Activated T-cell treated with anti-CD3 and anti-CD28 coated beads for 1 hour (primary cell): ENCODE measurements around the gene KICS2.
"Not testable (repeated sequence)": the region's sequence is repeated elsewhere in the genome, so short reads cannot be mapped to it uniquely, and the experiment has no call there.

Source experiments
- DNase-seq: peaks from one replicate; pipeline ENCODE4 v3.0.0-alpha.2; 2020; ENCODE audit warnings: low read depth

Gene KICS2

DNA sequence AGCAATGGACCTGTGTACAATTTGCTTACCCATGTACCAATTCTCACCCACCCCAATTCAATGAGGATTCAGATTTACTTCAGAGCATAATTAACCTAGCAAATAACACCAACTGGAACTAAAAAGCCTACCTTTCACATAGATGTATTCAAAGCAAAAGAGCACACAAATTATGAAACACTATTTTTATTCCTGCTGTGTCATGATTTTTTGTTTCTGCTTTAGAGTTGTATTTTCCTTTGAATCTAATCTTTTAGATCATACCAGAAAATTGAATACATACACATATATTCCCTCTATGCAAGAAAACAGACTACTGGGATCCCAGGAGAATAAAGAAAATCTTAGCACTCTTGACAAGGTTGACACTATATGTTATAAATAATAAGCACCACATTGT, 5.9 kb downstream of the KICS2 start:
- no peak for DNase-seq

DNA sequence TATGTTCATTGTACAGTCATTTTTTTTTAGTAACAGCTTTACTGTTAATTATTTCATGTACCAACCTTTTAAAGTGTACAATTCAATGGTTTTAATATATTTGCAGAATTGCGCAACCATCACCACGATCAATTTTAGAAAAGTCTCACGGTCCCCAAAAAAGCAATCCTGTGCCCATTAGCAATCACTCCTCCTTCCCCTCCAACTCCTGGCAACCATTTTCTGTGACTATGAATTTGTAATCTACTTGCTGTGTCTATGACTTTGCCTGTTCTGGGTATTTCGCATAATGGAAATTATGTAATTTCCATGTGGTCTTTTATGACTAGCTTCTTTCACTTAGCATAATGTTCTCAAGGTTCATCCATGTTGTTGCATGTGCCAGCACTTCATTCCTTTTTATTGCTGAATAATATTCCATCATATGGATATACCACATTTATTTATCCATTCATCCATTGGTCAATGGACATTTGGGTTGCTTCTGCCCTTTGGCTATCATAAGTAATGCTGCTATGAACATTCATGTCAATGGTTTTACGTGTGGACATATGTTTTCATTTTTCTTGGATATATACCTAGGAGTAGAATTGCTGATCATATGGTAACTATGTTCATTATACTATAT, 9.9 kb downstream of the KICS2 start:
- DNase-seq: no peak

DNA sequence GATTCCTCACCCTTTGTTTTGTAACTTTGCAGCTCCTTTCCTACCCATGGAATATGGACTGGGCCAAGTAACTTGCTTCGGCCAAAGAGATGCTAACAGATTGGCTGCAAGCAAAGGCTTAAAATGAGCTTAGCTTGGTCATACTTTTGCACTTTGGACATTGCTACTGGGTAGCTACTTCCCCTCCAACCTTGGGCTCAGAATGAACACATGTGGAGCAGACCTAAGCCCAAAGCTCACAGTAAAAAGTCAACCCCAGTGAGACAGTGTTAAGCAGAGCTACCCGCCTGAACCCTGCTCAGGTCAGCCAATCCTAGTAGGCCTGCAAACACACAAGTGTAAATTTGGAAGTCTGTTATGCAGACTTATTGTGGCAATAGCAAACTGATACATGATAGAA, 14.6 kb downstream of the KICS2 start:
- no peak for DNase-seq

DNA sequence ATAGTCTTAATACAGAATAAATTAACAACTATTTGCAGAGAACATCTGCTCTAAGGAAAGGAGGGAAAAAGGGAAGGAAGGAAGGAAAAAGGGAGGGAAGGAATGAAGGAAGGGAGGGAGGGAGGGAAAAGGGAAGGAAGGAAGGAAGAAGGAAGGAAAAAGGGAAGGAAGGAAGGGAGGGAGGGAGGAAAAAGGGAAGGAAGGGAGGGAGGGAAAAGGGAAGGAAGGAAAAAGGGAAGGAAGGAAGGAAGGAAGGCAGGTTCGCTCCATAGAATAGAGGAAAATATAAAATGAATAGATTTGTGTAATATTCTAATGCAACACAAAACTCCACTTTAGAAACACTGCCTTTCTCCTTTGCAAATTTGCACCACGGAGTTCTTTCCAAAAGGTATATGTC, 16.6 kb downstream of the KICS2 start:
- DNase-seq: no peak

DNA sequence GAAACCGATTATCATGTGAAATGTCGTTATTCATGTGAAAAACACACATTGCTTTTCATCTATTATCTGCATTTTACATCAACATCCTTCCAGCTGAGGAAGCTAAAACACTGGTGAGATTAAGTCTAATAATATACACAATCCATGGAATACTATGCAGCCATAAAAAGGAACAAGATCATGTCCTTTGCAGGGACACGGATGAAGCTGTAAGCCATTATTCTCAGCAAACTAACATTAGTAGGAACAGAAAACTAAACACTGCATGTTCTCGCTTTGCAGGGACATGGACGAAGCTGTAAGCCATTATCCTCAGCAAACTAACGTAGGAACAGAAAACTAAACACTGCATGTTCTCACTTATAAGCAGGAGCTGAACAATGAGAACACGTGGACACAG, 18.3 kb downstream of the KICS2 start:
- no peak for DNase-seq

DNA sequence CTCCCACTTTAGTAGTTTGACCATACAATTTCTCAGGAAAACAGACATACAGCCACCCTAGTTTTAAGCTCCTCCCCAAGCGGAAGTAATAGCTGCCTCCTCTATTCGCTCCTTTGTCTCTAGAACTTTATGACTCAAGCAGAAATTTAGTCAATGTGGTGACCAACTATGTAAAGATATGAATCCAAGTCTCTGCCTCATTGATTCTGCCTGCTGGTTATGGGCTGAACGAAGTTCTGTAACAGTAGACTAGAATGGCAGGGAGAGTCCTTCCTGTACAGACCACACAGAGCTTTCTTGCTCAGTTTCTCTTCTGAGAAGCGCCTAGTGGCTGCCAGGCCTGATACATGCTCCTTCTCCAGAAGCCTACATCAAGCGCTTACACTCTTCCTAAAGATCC, 19.1 kb downstream of the KICS2 start:
- no peak for DNase-seq

DNA sequence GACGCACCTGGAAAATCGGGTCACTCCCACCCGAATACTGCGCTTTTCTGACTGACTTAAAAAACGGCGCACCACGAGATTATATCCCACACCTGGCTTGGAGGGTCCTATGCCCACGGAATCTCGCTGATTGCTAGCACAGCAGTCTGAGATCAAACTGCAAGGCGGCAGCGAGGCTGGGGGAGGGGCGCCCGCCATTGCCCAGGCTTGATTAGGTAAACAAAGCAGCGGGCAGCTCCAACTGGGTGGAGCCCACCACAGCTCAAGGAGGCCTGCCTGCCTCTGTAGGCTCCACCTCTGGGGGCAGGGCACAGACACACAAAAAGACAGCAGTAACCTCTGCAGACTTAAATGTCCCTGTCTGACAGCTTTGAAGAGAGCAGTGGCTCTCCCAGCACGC, 26.3 kb downstream of the KICS2 start:
- not testable (repeated sequence) for DNase-seq

DNA sequence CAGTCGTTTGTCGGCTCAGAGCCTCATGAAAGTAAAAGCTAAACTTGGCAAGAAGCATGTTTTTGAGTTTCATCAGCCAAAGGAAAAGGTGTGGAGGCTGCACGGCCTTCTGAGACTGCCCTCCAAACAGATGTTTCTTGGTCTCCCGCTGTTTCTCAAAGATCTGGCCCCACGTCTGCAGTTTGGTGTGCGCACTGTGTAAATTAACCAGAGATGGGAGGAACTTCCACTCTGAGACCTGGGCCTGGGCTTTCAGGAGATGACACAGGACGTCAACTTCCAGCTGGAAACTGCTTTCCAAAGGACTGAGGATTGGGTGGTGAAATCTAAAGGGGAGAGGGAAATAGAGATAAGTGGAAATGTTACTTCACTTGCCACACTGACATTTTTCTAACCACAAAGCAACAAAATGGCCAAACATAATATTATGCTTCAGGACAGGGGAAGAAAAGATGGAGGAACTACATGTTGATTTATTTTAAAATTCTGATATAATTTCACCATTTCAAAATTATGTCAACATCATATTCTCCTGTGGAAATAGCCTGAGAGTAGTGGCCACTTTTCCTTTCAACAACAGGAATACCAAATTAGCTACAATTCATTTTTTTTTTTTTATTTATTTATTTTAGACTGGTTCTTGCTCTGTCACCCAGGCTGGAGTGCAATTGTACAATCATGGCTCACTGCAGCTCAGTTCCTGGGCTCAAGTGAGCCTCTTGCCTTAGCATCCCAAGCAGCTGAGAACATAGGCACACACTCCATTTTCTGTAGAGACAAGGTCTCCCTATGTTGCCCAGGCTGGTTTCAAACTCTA, 27.6 kb downstream of the KICS2 start:
- DNase-seq: no peak

DNA sequence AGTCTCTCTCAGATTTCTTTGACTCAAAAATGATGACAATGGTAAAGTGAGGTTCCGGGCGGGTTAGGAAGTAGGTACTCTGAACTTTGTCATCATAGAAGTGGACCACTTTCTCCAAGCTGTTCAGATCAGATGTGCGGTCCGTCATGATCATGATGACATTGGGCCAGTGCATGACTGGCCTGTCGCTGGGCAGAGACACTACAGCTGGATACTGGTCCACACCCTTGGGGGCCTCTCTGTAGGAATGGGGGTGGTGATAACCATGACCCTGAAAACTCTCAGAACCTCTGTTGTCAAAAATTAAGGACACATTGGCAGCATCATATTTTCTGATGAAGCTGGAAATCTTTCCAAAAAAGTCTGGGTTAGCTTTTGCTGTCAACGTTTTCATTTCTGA, 28.2 kb downstream of the KICS2 start:
- DNase-seq: no peak

DNA sequence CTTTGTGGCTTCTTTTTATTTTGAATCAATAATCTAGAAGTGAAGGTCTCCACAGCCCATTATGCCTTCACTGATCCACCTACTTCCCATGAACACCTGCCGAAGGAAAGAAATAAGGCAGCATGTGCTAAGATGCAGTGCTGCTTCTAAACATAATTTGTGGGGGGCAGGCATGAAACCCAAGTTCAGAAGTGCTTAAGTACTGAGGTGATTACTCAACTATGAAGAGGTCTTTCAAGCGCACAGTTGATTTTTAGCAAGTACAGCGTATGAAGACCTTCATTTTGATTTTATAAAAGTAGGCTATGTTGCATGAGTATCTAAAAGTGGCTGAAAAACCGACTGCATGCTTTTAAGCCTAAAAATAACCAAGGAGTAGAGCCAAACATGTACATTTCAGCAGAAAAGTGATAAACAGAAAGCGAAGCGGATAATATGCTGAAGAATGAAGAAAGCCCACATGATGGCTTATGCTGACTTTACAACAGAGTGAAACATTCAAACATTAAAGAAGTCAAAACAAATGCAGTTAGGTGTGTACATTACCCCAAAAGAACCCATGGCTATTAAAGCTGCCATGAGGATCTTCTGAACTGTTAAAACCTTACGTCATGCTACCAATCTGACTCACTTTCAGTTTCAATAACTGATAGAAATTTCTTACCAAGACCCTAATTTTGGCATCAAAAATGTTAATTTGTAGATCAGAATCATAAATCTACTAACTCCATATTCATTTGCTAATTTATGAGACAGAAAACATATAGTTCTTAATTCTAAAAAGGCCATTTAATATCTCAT, 29.3 kb downstream of the KICS2 start:
- no peak for DNase-seq

DNA sequence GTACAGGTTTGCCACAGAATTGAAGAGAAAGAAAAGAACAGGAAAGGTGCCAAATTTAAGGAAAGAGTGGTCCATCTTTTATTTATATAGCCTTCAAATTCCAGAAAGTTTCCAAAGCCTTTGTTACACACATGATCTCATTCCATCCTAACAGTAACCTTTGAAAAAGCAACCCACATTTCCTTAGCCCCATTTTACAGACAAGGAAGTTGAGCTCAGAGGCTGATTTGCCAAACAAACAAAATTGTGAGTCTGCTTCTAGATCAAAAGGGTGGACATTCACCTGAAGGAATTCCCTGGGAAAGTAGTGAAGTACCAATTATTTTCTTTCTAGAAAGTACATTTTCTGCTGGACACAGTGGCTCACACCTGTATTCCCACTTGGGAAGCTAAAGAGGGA, 32.0 kb downstream of the KICS2 start:
- no peak for DNase-seq

DNA sequence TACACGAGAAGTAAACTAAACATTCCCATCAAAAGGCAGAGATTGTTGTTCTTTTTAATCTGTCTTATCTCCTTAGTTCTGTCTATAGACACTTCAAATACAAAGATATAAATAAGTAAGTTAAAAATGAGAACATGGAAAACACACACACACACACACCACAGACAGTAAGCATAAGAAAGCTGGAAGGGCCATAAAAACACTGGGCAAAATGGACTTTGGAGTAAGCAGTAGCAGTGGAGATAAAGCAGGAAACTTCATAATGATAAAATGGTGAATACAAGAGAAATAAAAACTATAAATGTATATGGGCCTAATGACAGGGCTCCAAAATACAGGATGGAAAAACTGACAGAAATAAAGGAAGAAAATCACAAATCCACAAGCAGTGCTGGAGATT, 32.6 kb downstream of the KICS2 start:
- no peak for DNase-seq

DNA sequence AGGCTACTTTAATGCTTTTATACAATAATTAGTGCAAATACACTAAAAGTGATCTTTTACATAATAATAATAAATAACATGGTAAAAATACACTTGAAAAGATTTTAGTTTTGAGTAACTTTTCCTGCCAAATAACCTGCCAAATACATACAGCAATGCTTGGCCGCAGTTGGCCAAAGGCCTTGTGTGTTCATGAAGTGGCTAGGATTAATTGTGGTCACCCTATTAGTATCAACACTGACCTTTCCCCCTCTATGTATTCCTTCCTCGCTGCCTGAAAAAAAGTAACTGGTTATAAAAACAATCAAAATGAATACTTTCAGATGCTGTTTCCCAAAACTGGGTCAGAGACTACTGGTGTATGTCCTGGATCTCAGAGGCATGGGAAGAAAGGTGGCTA, 34.3 kb downstream of the KICS2 start:
- no peak for DNase-seq

DNA sequence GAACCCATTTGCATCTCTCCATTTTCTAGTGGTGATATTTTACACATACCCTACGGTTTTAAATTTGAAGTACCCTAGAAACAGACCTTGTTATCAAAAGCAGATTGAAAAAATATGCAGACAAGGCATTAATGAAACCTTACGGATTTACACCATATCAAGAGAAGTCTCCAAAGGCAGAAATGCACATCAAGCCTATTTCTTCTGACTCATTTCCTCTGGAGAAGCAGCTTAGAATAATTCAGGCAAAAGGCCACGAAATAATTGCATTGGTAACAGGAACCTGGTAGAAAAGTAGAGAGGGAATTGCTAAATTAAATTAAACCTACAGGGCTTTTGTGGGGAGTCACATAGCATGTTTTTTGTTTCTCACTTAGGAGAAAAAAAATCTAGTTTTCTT, 34.7 kb downstream of the KICS2 start:
- DNase-seq: no peak

DNA sequence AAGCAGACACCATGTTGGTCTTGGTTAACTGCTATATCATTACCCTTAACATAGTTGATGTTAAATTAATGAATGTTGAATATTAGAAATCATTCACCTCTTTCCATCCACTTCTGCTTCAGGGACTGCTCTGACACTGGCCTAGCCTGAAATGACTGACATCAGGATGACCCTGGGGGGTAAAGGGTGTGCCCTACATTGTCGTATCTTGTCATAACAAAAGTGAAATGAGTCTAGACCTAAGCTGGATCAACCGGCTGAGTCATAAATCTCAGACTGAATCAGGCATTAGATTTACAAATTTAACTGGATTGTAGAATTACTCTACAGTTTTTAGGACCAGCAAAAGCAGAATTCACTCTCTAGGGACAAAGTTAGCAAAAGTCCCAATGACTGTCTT, 35.3 kb downstream of the KICS2 start:
- no peak for DNase-seq

DNA sequence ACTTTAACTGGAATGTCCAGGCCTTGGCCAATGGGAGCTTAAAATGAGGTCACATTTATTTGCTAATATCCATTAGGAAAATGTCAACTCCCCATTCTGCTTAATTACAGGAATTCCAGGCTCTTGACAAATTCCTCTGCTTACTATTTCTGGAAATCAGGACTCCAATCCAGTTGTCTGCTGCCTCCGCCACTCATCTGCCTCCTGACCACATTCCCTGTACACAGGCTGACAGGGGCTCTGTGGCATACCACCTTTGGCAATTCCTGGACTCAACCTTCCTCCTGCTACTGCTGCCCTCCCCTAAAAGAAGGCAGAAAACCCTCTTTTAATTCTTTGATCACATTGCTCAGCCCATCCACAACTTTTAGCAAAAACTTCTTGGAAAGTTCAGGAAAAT, 37.9 kb downstream of the KICS2 start:
- DNase-seq: no peak

DNA sequence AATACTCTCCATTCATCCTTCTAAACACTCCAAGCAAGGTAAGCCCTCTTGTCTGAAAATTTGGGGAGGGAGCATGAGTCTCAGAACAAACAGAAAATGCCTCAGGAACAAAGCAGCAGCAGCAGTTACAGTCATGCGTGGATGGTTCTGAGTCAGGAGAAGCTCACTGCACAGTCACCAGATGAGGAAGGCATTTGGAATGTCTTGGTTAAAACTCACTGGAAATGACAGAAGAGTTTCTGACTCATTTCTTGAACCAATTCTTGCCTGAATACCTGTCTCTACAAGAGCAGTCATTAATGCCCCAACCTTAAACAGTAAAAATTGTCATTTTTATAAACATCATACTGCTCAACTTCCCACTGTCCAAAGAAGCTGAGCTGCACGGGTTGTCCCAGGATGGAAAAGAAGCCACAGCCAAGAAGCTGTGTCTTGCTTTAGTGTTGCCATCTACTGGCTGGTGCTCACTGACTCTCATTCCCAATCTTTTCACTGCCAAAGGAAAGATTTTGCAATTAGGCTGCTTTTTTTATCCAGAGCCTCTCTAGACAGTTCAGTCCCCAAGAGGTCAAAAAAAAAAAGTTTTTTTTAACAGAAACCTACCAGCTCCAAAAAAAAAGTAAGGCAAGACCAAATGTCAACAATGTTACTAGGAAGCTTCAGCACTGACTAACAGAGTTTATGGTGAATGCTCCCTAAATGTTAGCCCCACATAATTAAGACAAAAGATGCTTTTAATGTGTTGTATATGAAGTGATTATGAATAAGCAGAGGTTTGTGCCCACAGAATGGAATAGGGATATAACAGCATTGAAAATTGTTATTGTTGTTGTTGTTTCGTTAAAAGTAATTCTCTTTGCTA, 40.4 kb downstream of the KICS2 start:
- DNase-seq: no peak

DNA sequence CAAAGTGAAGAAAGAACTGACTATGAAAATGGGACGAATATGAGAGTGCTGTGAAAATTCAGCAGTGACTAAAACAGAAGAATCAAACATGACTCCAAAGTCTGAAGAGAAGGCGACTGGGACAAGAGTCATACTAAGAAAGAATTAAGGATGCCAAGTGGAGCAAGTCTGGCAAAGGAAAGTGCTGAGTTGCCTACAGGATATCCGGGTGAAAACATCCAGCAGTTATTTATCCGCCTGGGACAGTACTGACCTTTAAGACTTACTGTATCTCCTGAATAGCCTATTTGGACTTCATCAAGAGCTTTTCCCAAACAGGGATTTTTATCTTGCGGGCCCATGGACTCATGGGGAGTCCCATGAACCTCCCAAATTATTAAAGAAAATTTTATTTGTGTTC, 41.1 kb downstream of the KICS2 start:
- DNase-seq: no peak

DNA sequence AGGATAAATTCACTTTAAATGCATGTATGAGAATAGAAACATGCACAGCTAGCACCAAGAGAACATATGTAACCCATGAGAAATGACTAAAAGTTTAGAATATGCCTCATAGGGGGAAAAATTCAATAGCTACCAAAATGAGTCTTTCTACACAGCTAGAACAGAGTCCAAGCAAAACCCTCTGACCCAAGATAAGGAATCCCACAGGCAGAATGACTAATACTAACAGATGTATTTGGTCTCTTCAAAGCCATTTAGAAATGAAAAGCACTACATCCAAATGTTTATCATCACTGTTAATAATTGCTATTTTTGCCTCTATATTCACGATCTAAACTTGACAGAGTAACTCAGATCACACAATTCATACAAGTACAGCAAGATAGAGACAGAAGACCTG, 44.0 kb downstream of the KICS2 start:
- no peak for DNase-seq

DNA sequence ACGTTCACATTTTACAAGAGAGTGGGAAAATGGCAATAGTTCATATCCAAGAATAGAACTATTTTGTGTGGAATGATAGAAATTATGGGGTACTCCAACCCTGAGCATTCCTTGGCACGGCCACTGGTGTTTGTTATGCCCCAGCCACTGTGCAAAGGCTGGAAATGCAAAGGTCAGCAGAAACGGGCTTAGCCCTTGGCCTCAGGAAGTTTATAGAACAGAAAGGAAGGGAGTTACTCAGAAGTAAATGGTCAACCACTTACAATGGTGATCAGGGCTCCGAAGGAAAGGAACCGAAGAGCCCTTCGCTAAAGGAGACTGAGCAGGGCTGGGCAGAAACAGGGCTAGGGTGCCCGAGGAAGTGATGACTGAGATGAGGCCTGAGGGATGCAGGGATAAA, 45.1 kb downstream of the KICS2 start:
- DNase-seq: no peak

DNA sequence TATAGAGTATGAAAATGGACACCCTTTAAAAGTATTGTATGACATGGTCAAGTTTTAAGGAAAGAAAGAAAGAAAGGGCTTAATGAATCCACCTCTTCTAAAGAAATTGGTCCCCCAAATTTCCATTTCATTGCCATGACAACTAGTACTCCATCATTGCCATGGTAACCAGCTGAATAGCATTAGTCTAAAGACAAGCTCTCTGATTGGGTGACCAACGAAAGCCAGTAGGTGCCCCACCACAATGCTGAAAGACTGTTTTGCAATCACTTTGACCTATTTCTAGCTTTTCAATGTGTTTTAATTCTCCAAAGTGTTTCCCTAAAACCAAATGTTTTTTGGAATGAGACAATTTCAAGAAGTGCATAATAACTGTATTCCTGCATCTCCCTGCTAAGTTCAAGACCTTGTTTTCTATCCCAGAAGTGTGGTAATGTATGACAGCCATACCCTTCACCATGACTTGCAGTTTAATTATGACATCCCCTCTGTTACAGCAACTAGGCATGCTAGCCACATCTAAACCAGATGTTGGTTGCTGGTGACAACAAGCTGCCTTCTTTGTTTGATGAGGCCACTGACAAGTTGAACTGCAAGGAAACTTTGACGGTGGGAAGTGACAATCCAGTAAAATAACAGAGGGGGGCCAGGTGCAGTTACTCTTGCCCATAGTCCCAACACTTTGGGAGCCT, 46.7 kb downstream of the KICS2 start:
- DNase-seq: no peak

DNA sequence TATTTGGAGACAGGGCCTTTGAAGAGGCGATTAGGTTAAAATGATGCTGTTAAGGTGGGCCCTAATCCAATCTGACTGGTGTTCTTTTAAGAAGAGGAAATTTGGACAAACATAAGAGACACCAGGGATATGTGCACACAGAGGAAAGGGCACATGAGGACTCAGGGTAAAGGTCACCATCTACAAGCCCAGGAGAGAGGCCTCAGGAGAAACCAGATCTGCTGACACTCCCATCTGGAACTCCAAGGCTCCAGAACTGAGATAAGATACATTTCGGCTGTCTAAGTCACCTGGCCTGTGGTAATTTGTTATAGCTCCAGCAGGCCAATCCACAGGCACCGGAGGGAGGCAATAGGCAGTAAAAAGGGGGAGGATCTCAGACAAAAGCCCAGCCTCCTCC, 48.6 kb downstream of the KICS2 start:
- no peak for DNase-seq
